GM23248 (cell line): ENCODE results near the gene ARID3B. TPM values are rescaled to one million over a fixed set of nuclear protein-coding genes. Genes with fewer than 3 reads are reported as not detected.
A peak's percentile ranks its signal among the peaks of the same experiment; 100 is the strongest.
"Not testable (repeated sequence)": the region's sequence is repeated elsewhere in the genome, so short reads cannot be mapped to it uniquely, and the experiment has no call there.

Experiments
- DNase-seq: peaks from one replicate; pipeline ENCODE4 v3.0.0-alpha.2; 2015
- H2AFZ ChIP-seq: fragments of 200-600 bp; sonication (generic); 2 replicates; pipeline ENCODE4 v1.6.1; 2016; ENCODE audit warnings: antibody characterized with exemption
- H3F3A ChIP-seq: fragments of 200-600 bp; sonication (generic); 2 replicates; pipeline ENCODE4 v1.6.1; 2016; ENCODE audit warnings: mild to moderate bottlenecking, antibody characterized with exemption, mixed run types; ENCODE audit not compliant: insufficient read depth
- H3K27ac ChIP-seq: fragments of 200-600 bp; sonication (generic); 2 replicates; pipeline ENCODE4 v1.5.1; 2016; ENCODE audit warnings: mild to moderate bottlenecking
- H3K27me3 ChIP-seq: fragments of 200-600 bp; sonication (generic); replicated peaks from 2 replicates; pipeline ENCODE4 v1.6.1; 2016; ENCODE audit warnings: mild to moderate bottlenecking; ENCODE audit not compliant: insufficient read depth
- H3K36me3 ChIP-seq: fragments of 200-600 bp; sonication (generic); 2 replicates; pipeline ENCODE4 v1.6.1; 2016; ENCODE audit warnings: low read depth, mild to moderate bottlenecking
- H3K4me1 ChIP-seq: fragments of 200-600 bp; sonication (generic); 2 replicates; pipeline ENCODE4 v1.6.1; 2016; ENCODE audit warnings: mild to moderate bottlenecking; ENCODE audit not compliant: insufficient read depth
- H3K4me2 ChIP-seq: fragments of 200-600 bp; sonication (generic); one replicate; pipeline ENCODE4 v1.6.1; 2016; ENCODE audit warnings: mild to moderate bottlenecking; ENCODE audit not compliant: unreplicated experiment
- H3K4me3 ChIP-seq: fragments of 200-600 bp; sonication (generic); 2 replicates; pipeline ENCODE4 v1.5.1; 2016; ENCODE audit warnings: mild to moderate bottlenecking
- H3K79me2 ChIP-seq: fragments of 200-600 bp; sonication (generic); 2 replicates; pipeline ENCODE4 v1.6.1; 2016; ENCODE audit warnings: mild to moderate bottlenecking; ENCODE audit not compliant: insufficient read depth
- H3K9ac ChIP-seq: fragments of 200-600 bp; sonication (generic); 2 replicates; pipeline ENCODE4 v1.6.1; 2016; ENCODE audit warnings: mild to moderate bottlenecking
- H3K9me2 ChIP-seq: fragments of 200-600 bp; sonication (generic); 2 replicates; pipeline ENCODE4 v1.6.1; 2016; ENCODE audit warnings: mixed run types, mild to moderate bottlenecking, moderate library complexity; ENCODE audit not compliant: insufficient read depth
- H3K9me3 ChIP-seq: fragments of 200-600 bp; sonication (generic); one replicate; pipeline ENCODE4 v1.6.1; 2017; ENCODE audit warnings: low read depth
- H4K20me1 ChIP-seq: fragments of 200-600 bp; sonication (generic); 2 replicates; pipeline ENCODE4 v1.6.0; 2016; ENCODE audit not compliant: insufficient read depth
- EZH2 ChIP-seq: fragments of 200-600 bp; sonication (generic); IDR thresholded peaks from 2 replicates; pipeline ENCODE4 v1.6.1; 2018; ENCODE audit warnings: antibody characterized with exemption, mild to moderate bottlenecking; ENCODE audit not compliant: insufficient read depth, poor library complexity, severe bottlenecking
- EZH2phosphoT487 ChIP-seq: fragments of 200-600 bp; sonication (generic); IDR thresholded peaks from 2 replicates; pipeline ENCODE4 v1.6.1; 2018; ENCODE audit warnings: antibody characterized with exemption, moderate library complexity, mild to moderate bottlenecking, low read depth; ENCODE audit not compliant: insufficient read depth
- WGBS, 2 experiments: methylation state at CpG; one replicate each; pipeline ENCODE4 v1.1.6; 2015 to 2017; ENCODE audit warnings: low lambda C conversion rate in 2 of 2, low coverage in 1 of 2; ENCODE audit errors: missing lambda C conversion rate in 2 of 2; 5-methylcytosine and 5-hydroxymethylcytosine counted together
- in situ Hi-C: fragments of 300-500 bp; cut with MboI; formaldehyde crosslinking; loops from 2 replicates; pipeline ENCODE4 v1.15.0; 2020
- polyA plus RNA-seq: library from polyadenylated mRNA; unstranded; fragments of >200 nt; fragmentation: Nextera tagmentation; extraction: Ambion mirVana; gene quantifications from 2 replicates; pipeline ENCODE4 v1.2.1, GENCODE V29; 2016
- total RNA-seq: library from RNA; depleted of rRNA; stranded (reverse); fragments of >200 nt; shearing (Covaris generic); gene quantifications from 2 replicates; pipeline ENCODE4 v1.2.3, GENCODE V29; 2014

ARID3B gene
- total and polyA plus RNA-seq, 2 experiments from 2014 or later, result 2.1 to 4.9 TPM

DNA sequence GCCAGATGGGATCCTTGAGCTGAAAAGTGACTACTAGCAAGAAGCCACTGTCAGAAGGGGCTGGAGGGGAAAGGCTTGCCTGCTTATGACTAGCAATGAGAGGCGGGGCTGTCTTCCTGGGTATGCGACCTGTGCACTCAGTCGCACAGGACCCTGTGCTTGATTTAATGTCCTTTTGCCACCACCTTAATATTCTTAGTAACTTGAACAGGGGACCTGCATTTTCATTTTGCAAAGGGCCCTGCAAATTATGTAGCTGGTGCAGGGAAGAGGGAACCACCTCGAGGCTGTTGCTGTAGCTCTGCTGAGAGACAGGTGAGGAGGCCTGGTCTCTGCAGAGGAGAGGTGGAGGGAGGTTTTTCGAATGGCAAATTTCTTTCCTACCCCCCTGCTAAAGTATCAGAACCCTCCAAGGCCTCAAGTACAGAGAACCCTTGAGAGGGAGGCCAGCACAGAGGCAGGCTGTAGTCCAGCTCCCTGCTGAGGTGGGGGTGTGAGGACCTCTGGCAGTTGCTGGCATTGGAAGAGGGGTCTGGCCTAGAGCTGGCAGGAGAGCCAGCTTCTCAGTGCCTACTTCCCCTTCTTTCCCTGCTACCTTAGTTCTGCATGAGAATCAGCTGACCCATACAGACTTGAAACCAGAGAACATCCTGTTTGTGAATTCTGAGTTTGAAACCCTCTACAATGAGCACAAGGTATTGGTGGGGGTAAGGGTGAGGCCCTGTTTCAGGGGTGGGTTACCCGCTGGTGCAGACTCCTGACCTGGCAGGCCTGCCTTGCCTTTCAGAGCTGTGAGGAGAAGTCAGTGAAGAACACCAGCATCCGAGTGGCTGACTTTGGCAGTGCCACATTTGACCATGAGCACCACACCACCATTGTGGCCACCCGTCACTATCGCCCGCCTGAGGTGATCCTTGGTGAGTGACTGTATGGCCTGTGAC is 86.0 kb downstream of the ARID3B start:
- WGBS, 2 experiments, result 74 to 79% methylated on average over 10 of the region's 10 CpGs
- Histone ChIP-seq H3K27ac (no peak overlapping the region), H3K27me3 (no peaks in the 10 kb centered on the region), H4K20me1 (no peaks in the 10 kb centered on the region; the same call in 1 of the 2 replicates), H3F3A (peaks cover 12% of the 10 kb centered on the region; the same call in 1 of the 2 replicates), H2AFZ (no peak overlapping the region), H3K9ac (no peak overlapping the region), H3K4me1 (no peaks in the 10 kb centered on the region), H3K4me2 (no peak overlapping the region), H3K36me3 (peaks cover 39% of the 10 kb centered on the region), H3K79me2 (peaks cover 33% of the 10 kb centered on the region), H3K4me3 (no peak overlapping the region), H3K9me2 (no peaks in the 10 kb centered on the region), H3K9me3 (no peaks in the 10 kb centered on the region)
- in situ Hi-C loops, result loop anchor here (10.0 kb wide), 1 partner anchor 252 kb away; no protein-coding TSS in a partner anchor
- no peak for DNase-seq
- TF ChIP-seq EZH2 (no peak), EZH2phosphoT487 (no peak)

GRCh38 chr15:74627766-74628165 is 86.7 kb downstream of the ARID3B start:
- H3K9ac ChIP-seq, result no peak overlapping the region
- H2AFZ ChIP-seq, result no peak overlapping the region
- H3K4me3 ChIP-seq, result no peak overlapping the region
- peaks cover 33% of the 10 kb centered on the region for H3K36me3 ChIP-seq
- peaks cover 12% of the 10 kb centered on the region; the same call in 1 of the 2 replicates for H3F3A ChIP-seq
- no peaks in the 10 kb centered on the region for H4K20me1 ChIP-seq
- H3K27ac ChIP-seq, result no peak overlapping the region
- in situ Hi-C loops, result loop anchor here (10.0 kb wide), 1 partner anchor 253 kb away; no protein-coding TSS in a partner anchor
- H3K9me3 ChIP-seq, result no peaks in the 10 kb centered on the region
- H3K27me3 ChIP-seq, result no peaks in the 10 kb centered on the region
- no peak for DNase-seq
- no peaks in the 10 kb centered on the region for H3K9me2 ChIP-seq
- 27 to 44% methylated on average over 5 of the region's 5 CpGs for WGBS, 2 experiments
- TF ChIP-seq EZH2 (no peak), EZH2phosphoT487 (no peak)
- H3K79me2 ChIP-seq, result peaks cover 26% of the 10 kb centered on the region
- no peak overlapping the region for H3K4me2 ChIP-seq
- no peaks in the 10 kb centered on the region for H3K4me1 ChIP-seq

DNA sequence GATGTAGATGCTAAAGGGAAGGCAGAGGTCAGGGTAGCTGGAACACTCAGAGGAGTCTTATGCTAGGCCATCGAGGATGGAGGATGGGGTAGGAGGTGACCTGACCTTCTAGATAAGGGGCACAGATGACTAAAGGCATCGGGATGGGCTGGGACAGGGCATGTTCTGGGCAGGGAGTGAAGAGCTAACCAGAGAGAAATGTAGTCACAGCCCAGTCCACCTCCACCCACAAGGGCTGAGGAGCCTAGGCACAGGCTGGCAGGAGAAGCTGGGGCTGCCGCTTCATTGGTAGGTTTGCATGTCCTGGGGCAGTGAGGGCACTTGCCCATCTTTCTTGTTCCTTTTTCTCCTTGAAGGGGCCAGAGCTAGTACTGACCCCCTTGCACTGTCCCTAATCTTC is 87.2 kb downstream of the ARID3B start:
- H3K9me3 ChIP-seq, result no peaks in the 10 kb centered on the region
- H3K27ac ChIP-seq, result no peak overlapping the region
- WGBS, 2 experiments, result 83 to 86% methylated on average over 3 of the region's 3 CpGs
- no peaks in the 10 kb centered on the region for H4K20me1 ChIP-seq
- DNase-seq, result peak; percentile 20
- no peak overlapping the region for H3K4me3 ChIP-seq
- peaks cover 12% of the 10 kb centered on the region; the same call in 1 of the 2 replicates for H3F3A ChIP-seq
- no peaks in the 10 kb centered on the region for H3K27me3 ChIP-seq
- TF ChIP-seq EZH2 (no peak), EZH2phosphoT487 (no peak)
- peaks cover 21% of the 10 kb centered on the region for H3K79me2 ChIP-seq
- H2AFZ ChIP-seq, result no peak overlapping the region
- peaks cover 28% of the 10 kb centered on the region for H3K36me3 ChIP-seq
- no peak overlapping the region for H3K4me2 ChIP-seq
- no peaks in the 10 kb centered on the region for H3K9me2 ChIP-seq
- in situ Hi-C loops, result loop anchor here (10.0 kb wide), 1 partner anchor 253 kb away; no protein-coding TSS in a partner anchor
- no peaks in the 10 kb centered on the region for H3K4me1 ChIP-seq
- no peak overlapping the region for H3K9ac ChIP-seq

GRCh38 chr15:74628949-74629348 is 87.9 kb downstream of the ARID3B start:
- in situ Hi-C loops, result loop anchor here (10.0 kb wide), 1 partner anchor 254 kb away; no protein-coding TSS in a partner anchor
- Histone ChIP-seq H3K4me2 (no peak overlapping the region), H3K9me3 (no peaks in the 10 kb centered on the region), H3K4me3 (no peak overlapping the region), H3K27me3 (no peaks in the 10 kb centered on the region), H3K36me3 (peaks cover 24% of the 10 kb centered on the region; the same call in 1 of the 2 replicates), H3K4me1 (no peaks in the 10 kb centered on the region), H3K9ac (no peak overlapping the region), H3K9me2 (no peaks in the 10 kb centered on the region), H3K79me2 (peaks cover 14% of the 10 kb centered on the region; the same call in 1 of the 2 replicates), H2AFZ (no peak overlapping the region), H4K20me1 (no peaks in the 10 kb centered on the region), H3F3A (peaks cover 12% of the 10 kb centered on the region; the same call in 1 of the 2 replicates), H3K27ac (no peak overlapping the region)
- TF ChIP-seq EZH2phosphoT487, result no peak
- TF ChIP-seq EZH2, result no peak
- WGBS, 2 experiments, result 51 to 55% methylated on average over 4 to 5 of the region's 5 CpGs
- no peak for DNase-seq

- in situ Hi-C loops, result loop anchor here (5.0 to 10.0 kb wide), 2 partner anchors 138 to 255 kb away; no protein-coding TSS in a partner anchor
- not testable (repeated sequence) for H3K4me2 ChIP-seq, H4K20me1 ChIP-seq, DNase-seq, H2AFZ ChIP-seq, H3K9me2 ChIP-seq, H3K9ac ChIP-seq, H3K4me3 ChIP-seq, H3K9me3 ChIP-seq, H3K27ac ChIP-seq, H3K4me1 ChIP-seq, H3K79me2 ChIP-seq, H3K27me3 ChIP-seq
- WGBS, 2 experiments, result 89% methylated on average over 9 of the region's 10 CpGs
- Histone ChIP-seq H3F3A (peaks cover 12% of the 10 kb centered on the region; the same call in 1 of the 2 replicates), H3K36me3 (peaks cover 20% of the 10 kb centered on the region; the same call in 1 of the 2 replicates)
Observed at GRCh38 chr15:74629696-74630095, 88.7 kb downstream of the ARID3B start.
